Measurements from ENCODE around the gene PDE1C.

PDE1C gene

GRCh38 chr7:31963569-31964175, 106.5 kb downstream of the PDE1C start:
- Mint-ChIP-seq H3K27me3 (no peaks in the 10 kb centered on the region), H3K27ac (ENCODE audit: low read depth) (no peak overlapping the region), H3K4me3 (no peak overlapping the region), H3K4me1 (no peaks in the 10 kb centered on the region), H3K9me3 (peaks cover 16% of the 10 kb centered on the region), H3K36me3 (ENCODE audit: insufficient read depth) (peaks cover 2% of the 10 kb centered on the region)
- DNase-seq (ENCODE audit: low spot score in 2 of 2) (no peak), ATAC-seq (replicated peaks; ENCODE audit: extremely low read depth, poor library complexity, severe bottlenecking) (no peak)

DNA sequence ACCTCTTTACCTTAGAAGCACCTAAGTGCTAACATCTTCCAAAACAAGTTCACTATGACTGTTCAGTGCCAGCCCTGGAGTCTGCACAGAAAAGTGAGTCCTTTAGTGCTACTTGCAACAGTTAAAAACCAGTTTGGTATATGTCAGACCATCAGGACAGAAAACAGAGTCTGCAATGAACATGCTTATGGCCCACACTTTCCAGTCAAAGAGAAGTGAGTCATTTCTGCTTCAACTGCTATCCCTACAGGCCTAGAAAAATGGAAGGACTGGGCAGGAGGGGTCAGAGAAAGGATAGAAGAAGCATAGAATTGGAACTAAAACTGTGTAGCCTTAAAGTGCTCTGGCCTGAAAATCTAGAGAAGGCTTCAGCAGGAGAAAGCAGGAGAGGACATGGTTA, 108.0 kb downstream of the PDE1C start:
- peaks cover 16% of the 10 kb centered on the region for H3K9me3 Mint-ChIP-seq
- peaks cover 2% of the 10 kb centered on the region for H3K36me3 Mint-ChIP-seq (ENCODE audit: insufficient read depth)
- no peaks in the 10 kb centered on the region for H3K27me3 Mint-ChIP-seq
- no peak for ATAC-seq (replicated peaks; ENCODE audit: extremely low read depth, poor library complexity, severe bottlenecking)
- H3K4me1 Mint-ChIP-seq = no peaks in the 10 kb centered on the region
- no peak for DNase-seq (ENCODE audit: low spot score in 2 of 2)
- no peak overlapping the region for H3K4me3 Mint-ChIP-seq
- no peak overlapping the region for H3K27ac Mint-ChIP-seq (ENCODE audit: low read depth)

GRCh38 chr7:31958226-31958625, 112.0 kb downstream of the PDE1C start:
- Mint-ChIP-seq H3K4me1 (no peaks in the 10 kb centered on the region), H3K9me3 (no peaks in the 10 kb centered on the region), H3K4me3 (no peak overlapping the region), H3K36me3 (ENCODE audit: insufficient read depth) (no peaks in the 10 kb centered on the region), H3K27ac (ENCODE audit: low read depth) (no peak overlapping the region), H3K27me3 (no peaks in the 10 kb centered on the region)
- ATAC-seq (replicated peaks; ENCODE audit: extremely low read depth, poor library complexity, severe bottlenecking) (no peak), DNase-seq (ENCODE audit: low spot score in 2 of 2) (no peak)

DNA sequence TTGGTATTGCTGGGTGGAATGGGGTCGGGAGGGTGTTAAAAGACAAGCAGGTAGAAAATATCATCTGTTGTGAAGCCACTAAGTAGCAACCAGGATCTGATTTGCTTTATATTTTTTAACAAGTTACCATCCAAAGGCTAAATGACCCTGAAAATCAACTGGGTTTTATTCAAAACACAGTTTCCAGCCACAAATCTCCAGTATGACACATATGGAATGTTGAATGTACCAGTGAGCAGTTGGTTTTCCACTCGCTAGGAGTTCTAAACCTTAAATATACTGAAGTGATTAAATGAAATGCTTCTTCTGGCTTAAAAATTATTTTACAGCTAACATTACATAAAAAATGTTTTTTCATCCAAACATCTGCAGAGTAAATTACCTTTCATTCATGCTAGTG, 112.5 kb downstream of the PDE1C start:
- H3K27me3 Mint-ChIP-seq = no peaks in the 10 kb centered on the region

GRCh38 chr7:31957090-31957720, 113.0 kb downstream of the PDE1C start:
- H3K27me3 Mint-ChIP-seq = no peaks in the 10 kb centered on the region
- ATAC-seq (replicated peaks; ENCODE audit: extremely low read depth, poor library complexity, severe bottlenecking) (no peak), DNase-seq (ENCODE audit: low spot score in 2 of 2) (no peak)
- no peak overlapping the region for H3K4me3 Mint-ChIP-seq
- H3K36me3 Mint-ChIP-seq (ENCODE audit: insufficient read depth) = no peaks in the 10 kb centered on the region
- no peaks in the 10 kb centered on the region for H3K4me1 Mint-ChIP-seq
- no peak overlapping the region for H3K27ac Mint-ChIP-seq (ENCODE audit: low read depth)
- no peaks in the 10 kb centered on the region for H3K9me3 Mint-ChIP-seq

More for the DNA sequence above, 112.5 kb downstream of the PDE1C start:
- DNase-seq (ENCODE audit: low spot score in 2 of 2) (no peak), ATAC-seq (replicated peaks; ENCODE audit: extremely low read depth, poor library complexity, severe bottlenecking) (no peak)
- H3K36me3 Mint-ChIP-seq (ENCODE audit: insufficient read depth) = no peaks in the 10 kb centered on the region
- H3K4me1 Mint-ChIP-seq = no peaks in the 10 kb centered on the region
- no peak overlapping the region for H3K4me3 Mint-ChIP-seq
- H3K27ac Mint-ChIP-seq (ENCODE audit: low read depth) = no peak overlapping the region
- H3K9me3 Mint-ChIP-seq = no peaks in the 10 kb centered on the region

DNA sequence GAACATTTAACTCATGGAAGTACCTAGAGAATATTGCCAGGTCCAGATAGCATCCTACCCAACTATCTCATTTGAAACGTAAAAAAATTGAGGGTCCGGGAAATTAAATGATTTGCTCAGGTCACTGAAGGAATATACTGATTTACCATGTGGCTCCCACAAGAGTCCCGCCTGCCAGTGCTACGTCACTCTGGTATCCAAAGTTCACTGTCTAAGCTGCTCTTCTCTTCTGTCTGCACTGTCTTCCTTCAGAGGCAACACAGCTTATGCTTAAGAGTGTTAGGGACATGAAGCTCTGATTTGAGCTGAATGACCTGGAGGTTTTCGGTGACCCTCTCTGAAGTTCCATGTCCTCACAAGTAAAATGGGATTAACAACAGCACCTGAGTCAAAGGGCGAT, 114.6 kb downstream of the PDE1C start:
- H3K9me3 Mint-ChIP-seq = no peaks in the 10 kb centered on the region
- DNase-seq (ENCODE audit: low spot score in 2 of 2) (no peak), ATAC-seq (replicated peaks; ENCODE audit: extremely low read depth, poor library complexity, severe bottlenecking) (no peak)
- no peaks in the 10 kb centered on the region for H3K4me1 Mint-ChIP-seq
- H3K4me3 Mint-ChIP-seq = no peak overlapping the region
- no peaks in the 10 kb centered on the region for H3K36me3 Mint-ChIP-seq (ENCODE audit: insufficient read depth)
- no peaks in the 10 kb centered on the region for H3K27me3 Mint-ChIP-seq
- H3K27ac Mint-ChIP-seq (ENCODE audit: low read depth) = no peak overlapping the region

DNA sequence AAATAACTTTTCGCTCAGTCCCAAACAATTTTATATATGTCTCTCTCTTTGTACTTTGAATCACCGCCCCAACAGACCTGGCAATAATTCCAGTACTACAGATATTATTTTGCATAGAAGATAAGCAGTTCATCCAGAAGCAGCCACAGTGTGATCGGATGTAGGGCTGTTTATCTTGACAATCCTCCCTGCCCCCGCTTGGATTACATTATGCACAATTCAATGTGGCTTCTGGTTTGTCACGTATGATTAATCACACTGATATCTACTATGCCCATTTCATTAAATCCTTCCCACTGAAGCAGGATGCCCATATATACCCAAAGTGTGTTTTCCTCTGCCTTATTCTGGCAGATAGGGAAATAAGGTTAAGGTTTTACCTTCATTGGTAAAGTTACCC, 115.2 kb downstream of the PDE1C start:
- Mint-ChIP-seq H3K36me3 (ENCODE audit: insufficient read depth) (no peaks in the 10 kb centered on the region), H3K27me3 (no peaks in the 10 kb centered on the region), H3K4me1 (no peaks in the 10 kb centered on the region), H3K27ac (ENCODE audit: low read depth) (no peak overlapping the region), H3K4me3 (no peak overlapping the region), H3K9me3 (no peaks in the 10 kb centered on the region)
- ATAC-seq (replicated peaks; ENCODE audit: extremely low read depth, poor library complexity, severe bottlenecking) = no peak
- DNase-seq (ENCODE audit: low spot score in 2 of 2) = no peak

- H3K9me3 Mint-ChIP-seq = no peaks in the 10 kb centered on the region
- DNase-seq (ENCODE audit: low spot score in 2 of 2) (no peak), ATAC-seq (replicated peaks; ENCODE audit: extremely low read depth, poor library complexity, severe bottlenecking) (no peak)
- no peak overlapping the region for H3K4me3 Mint-ChIP-seq
- no peaks in the 10 kb centered on the region for H3K36me3 Mint-ChIP-seq (ENCODE audit: insufficient read depth)
- H3K27me3 Mint-ChIP-seq = no peaks in the 10 kb centered on the region
- H3K4me1 Mint-ChIP-seq = no peaks in the 10 kb centered on the region
- H3K27ac Mint-ChIP-seq (ENCODE audit: low read depth) = no peak overlapping the region
Measured at GRCh38 chr7:31954500-31954899, 115.7 kb downstream of the PDE1C start.

DNA sequence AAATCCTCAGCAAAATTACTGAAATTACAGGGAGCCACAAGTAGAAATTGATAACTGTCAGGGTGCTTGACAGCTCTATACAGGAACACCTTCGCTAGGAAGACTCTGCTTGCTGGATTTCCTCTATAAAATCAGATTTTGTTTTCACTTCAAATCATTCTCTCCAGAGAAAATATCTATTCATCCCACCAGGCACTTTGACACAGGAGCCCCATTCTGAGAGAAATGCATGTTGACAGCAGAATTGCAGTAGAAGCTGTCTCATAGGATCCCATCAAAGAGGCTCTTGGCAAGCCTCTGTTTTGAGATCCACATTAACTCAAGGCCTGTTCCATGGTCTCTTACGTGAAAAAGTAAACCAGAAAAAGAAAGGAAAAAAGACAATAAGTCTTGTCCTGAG, 116.8 kb downstream of the PDE1C start:
- Mint-ChIP-seq H3K36me3 (ENCODE audit: insufficient read depth) (no peaks in the 10 kb centered on the region), H3K27me3 (no peaks in the 10 kb centered on the region), H3K4me1 (no peaks in the 10 kb centered on the region), H3K4me3 (no peak overlapping the region), H3K27ac (ENCODE audit: low read depth) (no peak overlapping the region), H3K9me3 (no peaks in the 10 kb centered on the region)
- ATAC-seq (replicated peaks; ENCODE audit: extremely low read depth, poor library complexity, severe bottlenecking) = no peak
- no peak for DNase-seq (ENCODE audit: low spot score in 2 of 2)

DNA sequence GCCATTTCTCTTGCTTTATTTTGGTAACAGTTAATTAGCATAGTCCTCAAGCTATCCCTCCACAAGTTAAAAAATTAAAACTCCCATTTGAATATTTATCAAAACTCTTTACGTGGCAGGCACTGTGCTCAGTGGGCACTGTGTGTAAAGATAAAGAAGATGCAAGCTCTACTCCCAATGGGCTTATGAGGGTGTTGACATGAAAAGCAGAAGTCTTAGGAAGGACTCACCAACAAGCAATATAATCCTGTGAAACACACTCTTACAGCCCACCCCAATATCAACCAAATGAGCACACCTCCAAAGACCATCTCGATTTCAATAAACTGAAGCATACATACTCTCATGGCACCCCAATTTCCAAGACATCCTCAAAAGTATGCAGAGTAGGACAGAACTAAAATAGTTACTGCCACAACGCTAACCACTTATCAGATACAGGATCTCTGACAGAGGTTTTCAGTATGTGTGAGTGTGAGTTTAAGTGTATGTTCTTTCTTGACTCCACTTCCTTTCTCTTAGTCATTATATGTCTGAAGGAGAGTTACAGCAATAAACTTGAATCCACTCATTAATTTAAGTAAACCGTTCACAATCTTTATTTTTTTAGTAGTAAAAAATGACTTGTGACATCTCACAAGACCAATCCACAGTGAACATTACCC, 120.0 kb downstream of the PDE1C start:
- Mint-ChIP-seq H3K4me1 (no peaks in the 10 kb centered on the region), H3K27me3 (no peaks in the 10 kb centered on the region), H3K9me3 (peaks cover 19% of the 10 kb centered on the region), H3K27ac (ENCODE audit: low read depth) (no peak overlapping the region), H3K36me3 (ENCODE audit: insufficient read depth) (no peaks in the 10 kb centered on the region), H3K4me3 (no peak overlapping the region)
- no peak for DNase-seq (ENCODE audit: low spot score in 2 of 2)
- no peak for ATAC-seq (replicated peaks; ENCODE audit: extremely low read depth, poor library complexity, severe bottlenecking)

GRCh38 chr7:31948029-31948428, 122.2 kb downstream of the PDE1C start:
- ATAC-seq (replicated peaks; ENCODE audit: extremely low read depth, poor library complexity, severe bottlenecking) (no peak), DNase-seq (ENCODE audit: low spot score in 2 of 2) (no peak)
- H3K4me3 Mint-ChIP-seq = no peak overlapping the region
- no peaks in the 10 kb centered on the region for H3K27me3 Mint-ChIP-seq
- H3K4me1 Mint-ChIP-seq = no peaks in the 10 kb centered on the region
- H3K27ac Mint-ChIP-seq (ENCODE audit: low read depth) = no peak overlapping the region
- H3K9me3 Mint-ChIP-seq = peaks cover 25% of the 10 kb centered on the region
- no peaks in the 10 kb centered on the region for H3K36me3 Mint-ChIP-seq (ENCODE audit: insufficient read depth)

DNA sequence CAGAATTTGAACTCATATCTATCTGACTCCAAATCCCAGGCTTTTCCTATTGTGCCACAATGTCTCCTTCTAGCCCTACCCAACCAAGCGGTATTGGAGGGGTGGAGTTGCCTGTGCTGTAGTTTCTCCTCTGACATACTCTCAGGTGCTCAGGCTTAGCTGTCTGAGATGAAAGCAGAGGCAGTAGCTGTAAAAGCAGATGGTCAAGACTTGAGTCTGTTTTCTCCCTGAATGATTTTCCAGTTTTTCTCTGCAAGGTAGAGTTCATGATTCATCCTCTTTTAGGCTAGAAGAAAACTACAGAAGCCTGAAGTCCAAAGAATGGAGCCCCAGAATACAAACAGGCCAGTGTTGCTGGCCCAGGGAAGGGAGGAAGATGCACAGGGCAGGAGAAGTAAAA, 130.0 kb downstream of the PDE1C start:
- no peaks in the 10 kb centered on the region for H3K27me3 Mint-ChIP-seq
- no peaks in the 10 kb centered on the region for H3K4me1 Mint-ChIP-seq

DNA sequence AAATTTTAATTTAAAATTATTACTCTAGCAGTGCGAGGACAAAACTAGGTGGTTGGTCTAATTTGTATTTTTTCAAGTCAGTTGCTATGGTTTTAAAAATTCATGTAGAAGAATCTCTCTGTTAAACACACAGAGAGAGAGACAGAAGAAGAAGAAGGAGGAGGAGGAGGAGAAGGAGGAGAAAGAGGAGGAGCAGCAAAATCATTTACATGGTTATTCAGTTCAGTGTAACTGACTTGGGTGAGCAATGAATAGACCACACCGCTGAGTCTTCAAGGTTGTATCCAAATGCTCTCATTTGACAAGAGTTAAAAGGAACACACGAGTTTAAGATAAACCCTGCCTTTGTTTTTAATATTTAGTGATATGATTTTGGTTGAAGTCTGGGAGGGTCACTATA, 131.1 kb downstream of the PDE1C start:
- no peaks in the 10 kb centered on the region for H3K27me3 Mint-ChIP-seq
- no peak overlapping the region for H3K4me3 Mint-ChIP-seq
- no peak overlapping the region for H3K27ac Mint-ChIP-seq (ENCODE audit: low read depth)
- no peaks in the 10 kb centered on the region for H3K36me3 Mint-ChIP-seq (ENCODE audit: insufficient read depth)
- H3K4me1 Mint-ChIP-seq = no peaks in the 10 kb centered on the region
- no peak for DNase-seq (ENCODE audit: low spot score in 2 of 2)
- no peak for ATAC-seq (replicated peaks; ENCODE audit: extremely low read depth, poor library complexity, severe bottlenecking)
- peaks cover 35% of the 10 kb centered on the region for H3K9me3 Mint-ChIP-seq

More for the DNA sequence above, 130.0 kb downstream of the PDE1C start:
- Mint-ChIP-seq H3K9me3 (peaks cover 36% of the 10 kb centered on the region), H3K36me3 (ENCODE audit: insufficient read depth) (no peaks in the 10 kb centered on the region), H3K27ac (ENCODE audit: low read depth) (no peak overlapping the region), H3K4me3 (no peak overlapping the region)
- no peak for DNase-seq (ENCODE audit: low spot score in 2 of 2)
- no peak for ATAC-seq (replicated peaks; ENCODE audit: extremely low read depth, poor library complexity, severe bottlenecking)

All from central memory CD8-positive, alpha-beta T cell (primary cell).